ENCODE results near the gene TCP11L1. TPM values are rescaled to one million over a fixed set of nuclear protein-coding genes. Genes with fewer than 3 reads are reported as not detected.

The TCP11L1 gene
- total RNA-seq, 4 donors from 2014 or later, result 24.7 to 52.6 (median 34.6) TPM

DNA sequence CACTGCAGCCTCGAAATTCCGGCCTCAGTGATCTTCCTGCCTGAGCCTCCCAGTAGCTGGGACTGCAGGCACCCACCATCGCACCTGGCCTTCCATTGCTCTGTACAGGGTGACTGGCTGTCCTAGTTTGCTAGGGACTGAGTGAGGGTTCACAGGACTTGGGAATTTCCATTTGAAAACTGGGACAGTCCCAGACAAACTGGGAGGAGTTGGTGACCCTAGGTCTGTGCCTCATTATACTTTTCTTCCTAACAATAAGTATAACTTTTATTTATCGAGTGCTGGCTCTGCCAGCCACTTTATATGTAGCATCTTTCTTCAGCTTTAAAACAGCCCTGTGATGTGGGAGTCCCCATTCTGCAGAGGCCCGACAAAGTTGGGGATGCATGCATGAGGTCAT lies 25.5 kb downstream of the TCP11L1 start:
- ATAC-seq (ENCODE audit: low FRiP score) (no peak), DNase-seq (ENCODE audit: low spot score) (no peak)
- TF ChIP-seq CTCF (IDR thresholded peaks at IDR 0.05), result no peak

DNA sequence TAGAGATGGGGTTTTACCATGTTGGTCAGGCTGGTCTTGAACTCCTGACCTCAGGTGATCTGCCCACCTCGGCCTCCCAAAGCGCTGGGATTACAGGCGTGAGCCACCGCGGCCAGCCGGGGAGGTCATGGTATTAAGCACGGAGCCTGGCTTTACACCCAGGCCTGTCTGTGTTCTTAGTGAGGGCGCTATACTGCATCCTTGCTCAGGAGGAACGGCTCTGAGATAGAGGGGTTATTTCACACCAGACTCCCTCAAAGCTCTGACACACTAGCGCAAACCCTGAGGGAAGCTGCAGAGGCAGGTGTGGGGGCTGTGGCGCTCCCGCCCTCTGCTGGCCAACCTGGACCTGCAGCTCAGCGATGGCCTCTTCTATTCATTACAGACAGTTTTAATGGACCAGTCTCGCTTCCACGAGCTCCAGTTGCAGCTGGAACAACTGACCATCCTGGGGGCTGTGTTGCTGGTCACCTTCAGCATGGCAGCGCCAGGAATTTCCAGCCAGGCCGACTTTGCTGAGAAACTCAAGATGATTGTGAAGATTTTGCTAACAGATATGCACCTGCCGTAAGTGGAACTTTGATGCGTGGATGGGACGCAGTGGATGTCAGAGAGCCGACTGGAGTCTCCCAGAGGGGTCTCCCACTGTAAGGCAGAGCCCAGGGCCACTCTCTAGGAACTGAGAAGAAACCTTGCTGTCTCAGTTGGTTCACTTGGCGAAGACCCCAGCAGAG lies 26.2 kb downstream of the TCP11L1 start:
- no peak for DNase-seq (ENCODE audit: low spot score)
- peak in 1 of 3 donors; percentile 43 for TF ChIP-seq CTCF (IDR thresholded peaks at IDR 0.05)
- ATAC-seq (ENCODE audit: low FRiP score), result peak; percentile 79

DNA sequence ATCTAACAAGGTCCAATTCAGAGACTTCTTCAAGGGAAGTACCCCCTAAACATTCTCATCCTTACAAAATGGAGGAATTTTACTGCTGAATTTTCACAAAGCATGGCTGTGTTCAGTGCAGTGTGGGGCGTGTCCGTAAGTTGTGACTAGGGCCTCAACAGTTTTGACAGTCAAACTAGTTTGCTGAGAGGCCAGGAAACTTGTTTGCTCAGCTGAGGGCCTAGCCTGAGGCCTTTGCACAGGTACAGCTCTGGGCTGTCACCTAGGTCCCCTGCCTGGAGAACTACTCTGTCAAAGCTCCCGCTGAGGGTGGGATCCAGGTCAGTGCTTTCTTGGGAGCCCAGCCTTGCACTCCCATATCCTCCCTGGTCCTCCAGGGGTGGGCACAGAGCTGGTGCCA lies 27.9 kb downstream of the TCP11L1 start:
- no peak for DNase-seq (ENCODE audit: low spot score)
- ATAC-seq (ENCODE audit: low FRiP score), result no peak
- TF ChIP-seq CTCF (IDR thresholded peaks at IDR 0.05), result no peak

DNA sequence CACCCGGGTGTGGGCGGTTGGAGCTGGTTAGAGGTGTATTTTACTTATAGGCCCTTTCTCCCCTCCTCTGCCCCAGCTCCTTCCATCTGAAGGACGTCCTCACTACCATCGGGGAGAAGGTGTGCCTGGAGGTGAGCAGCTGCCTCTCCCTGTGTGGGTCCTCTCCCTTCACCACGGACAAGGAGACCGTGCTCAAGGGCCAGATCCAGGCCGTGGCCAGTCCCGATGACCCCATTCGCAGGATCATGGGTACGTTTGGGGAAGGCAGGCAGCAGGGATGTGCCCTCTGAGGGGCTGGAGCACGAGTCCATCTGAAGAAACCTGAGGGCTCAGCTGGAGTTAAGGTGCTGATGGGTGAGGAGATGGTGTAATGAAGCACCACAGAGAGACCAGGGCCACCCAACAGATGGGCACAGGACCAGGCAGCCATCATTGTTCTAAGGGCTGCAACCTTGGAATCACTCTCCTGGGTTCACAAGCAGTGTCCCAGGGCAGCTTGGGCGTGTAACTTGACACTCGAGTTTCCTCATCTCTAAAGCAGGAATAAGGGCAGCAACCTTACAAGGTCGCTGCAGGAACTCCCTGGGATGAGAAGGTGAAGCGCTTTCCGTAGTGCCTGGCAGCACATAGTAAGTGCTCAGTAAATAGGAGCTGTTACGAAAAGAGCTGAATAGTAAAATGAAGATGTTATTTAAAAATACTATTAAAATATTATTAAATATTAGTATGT lies 29.4 kb downstream of the TCP11L1 start:
- TF ChIP-seq CTCF (IDR thresholded peaks at IDR 0.05), result no peak
- ATAC-seq (ENCODE audit: low FRiP score) (no peak), DNase-seq (ENCODE audit: low spot score) (no peak)

GRCh38 chr11:33072465-33072864 lies 33.1 kb downstream of the TCP11L1 start:
- ATAC-seq (ENCODE audit: low FRiP score) (no peak), DNase-seq (ENCODE audit: low spot score) (no peak)
- no peak for TF ChIP-seq CTCF (IDR thresholded peaks at IDR 0.05)

GRCh38 chr11:33083918-33084317 lies 44.5 kb downstream of the TCP11L1 start:
- TF ChIP-seq CTCF (IDR thresholded peaks at IDR 0.05), result no peak
- no peak for ATAC-seq (ENCODE audit: low FRiP score)
- DNase-seq (ENCODE audit: low spot score), result no peak

DNA sequence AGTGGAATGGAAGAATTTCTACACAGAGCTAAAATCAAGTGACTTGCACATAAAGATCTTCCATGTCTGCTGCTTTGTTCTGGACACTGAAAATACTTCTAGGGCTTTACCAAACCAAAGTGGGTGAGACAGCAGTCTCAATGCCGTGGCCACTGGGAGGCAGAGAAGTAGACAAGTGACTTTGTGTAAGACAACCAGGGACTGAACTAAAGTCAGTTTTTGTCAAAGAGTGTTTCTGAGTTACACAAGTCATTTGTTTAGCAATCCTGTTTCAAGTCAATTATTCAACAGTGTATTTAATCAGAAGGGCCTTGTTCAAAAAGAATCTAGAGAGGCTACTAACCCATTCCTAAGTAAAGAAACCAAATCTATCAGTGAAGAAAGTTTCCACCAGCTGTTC lies 46.6 kb downstream of the TCP11L1 start:
- TF ChIP-seq CTCF (IDR thresholded peaks at IDR 0.05), result no peak
- ATAC-seq (ENCODE audit: low FRiP score), result no peak

More for the DNA sequence above, 46.6 kb downstream of the TCP11L1 start:
- DNase-seq (ENCODE audit: low spot score), result no peak

Measured in omental fat pad (tissue), 4 donors.